Neural cell (in vitro differentiated cells): ENCODE results near the gene THBD. TPM values are rescaled to one million over a fixed set of nuclear protein-coding genes. Genes with fewer than 3 reads are reported as not detected.
A peak's percentile ranks its signal among the peaks of the same experiment; 100 is the strongest.

ENCODE experiments used
- H2AFZ ChIP-seq: fragments of 200-600, 300-800 bp; sonication (generic), shearing (Covaris generic); 2 replicates; pipeline ENCODE4 v1.6.0; 2014; ENCODE audit warnings: low read depth, mild to moderate bottlenecking, antibody characterized with exemption, low read length, moderate library complexity
- H3F3A ChIP-seq: fragments of 200-600 bp; shearing (Covaris generic); 2 replicates; pipeline ENCODE4 v1.6.1; 2016; ENCODE audit warnings: mild to moderate bottlenecking, moderate library complexity, mixed read lengths, antibody characterized with exemption, low read length; ENCODE audit not compliant: insufficient read depth, poor library complexity, severe bottlenecking
- H3K27ac ChIP-seq: fragments of 200-600, 300-800 bp; sonication (generic), shearing (Covaris generic); 2 replicates; pipeline ENCODE4 v1.5.1; 2014; ENCODE audit warnings: mild to moderate bottlenecking, low read length, moderate library complexity
- H3K27me3 ChIP-seq: fragments of 300-800, 200-600 bp; sonication (generic), shearing (Covaris generic); 2 replicates; pipeline ENCODE4 v1.6.0; 2014; ENCODE audit warnings: mild to moderate bottlenecking, low read depth, low read length, moderate library complexity; ENCODE audit not compliant: insufficient read depth
- H3K36me3 ChIP-seq: fragments of 300-800, 200-600 bp; sonication (generic), shearing (Covaris generic); 2 replicates; pipeline ENCODE4 v1.5.1; 2014; ENCODE audit warnings: mild to moderate bottlenecking, antibody characterized with exemption, low read length, moderate library complexity; ENCODE audit not compliant: insufficient read depth
- H3K4me2 ChIP-seq: fragments of 300-800, 200-600 bp; sonication (generic), shearing (Covaris generic); 2 replicates; pipeline ENCODE4 v1.6.0; 2014; ENCODE audit warnings: mild to moderate bottlenecking, low read length
- H3K4me3 ChIP-seq: fragments of 300-800, 200-600 bp; sonication (generic), shearing (Covaris generic); 2 replicates; pipeline ENCODE4 v1.5.1; 2014; ENCODE audit warnings: mild to moderate bottlenecking, low read length, moderate library complexity
- H3K79me2 ChIP-seq: fragments of 200-600 bp; shearing (Covaris generic); replicated peaks from 2 replicates; pipeline ENCODE4 v1.6.0; 2014; ENCODE audit warnings: mild to moderate bottlenecking, low read length, moderate library complexity; ENCODE audit not compliant: insufficient read depth
- H3K9ac ChIP-seq: fragments of 300-800, 200-600 bp; sonication (generic), shearing (Covaris generic); 2 replicates; pipeline ENCODE4 v1.6.1; 2016; ENCODE audit warnings: mild to moderate bottlenecking, low read length, mixed read lengths
- H3K9me2 ChIP-seq: fragments of 200-600 bp; shearing (Covaris generic); 2 replicates; pipeline ENCODE4 v1.6.1; 2016; ENCODE audit warnings: mild to moderate bottlenecking, low read length, mixed read lengths; ENCODE audit not compliant: insufficient read depth
- H3K9me3 ChIP-seq: fragments of 200-600, 300-800 bp; sonication (generic), shearing (Covaris generic); 2 replicates; pipeline ENCODE4 v1.6.1; 2016; ENCODE audit warnings: mild to moderate bottlenecking, mixed run types, low read length, moderate library complexity, mixed read lengths
- H4K20me1 ChIP-seq: fragments of 200-600 bp; shearing (Covaris generic); 2 replicates; pipeline ENCODE4 v1.6.1; 2016; ENCODE audit warnings: mild to moderate bottlenecking, mixed run types; ENCODE audit not compliant: insufficient read depth
- EP300 ChIP-seq: fragments of 450-650 bp; conservative IDR thresholded peaks from 2 replicates; pipeline ENCODE4 v1.6.1; 2014; ENCODE audit warnings: antibody characterized with exemption, mild to moderate bottlenecking, moderate library complexity; ENCODE audit not compliant: poor library complexity, severe bottlenecking
- EZH2 ChIP-seq: fragments of 200-600, 300-800 bp; shearing (Covaris generic), sonication (generic); IDR thresholded peaks from 2 replicates; pipeline ENCODE4 v1.6.1; 2014; ENCODE audit warnings: antibody characterized with exemption, low read length, borderline replicate concordance, mild to moderate bottlenecking; ENCODE audit not compliant: insufficient read depth, poor library complexity, severe bottlenecking
- MXI1 ChIP-seq: fragments of 450-650 bp; conservative IDR thresholded peaks from 2 replicates; pipeline ENCODE4 v1.6.1; 2014; ENCODE audit warnings: antibody characterized with exemption, mild to moderate bottlenecking; ENCODE audit not compliant: poor library complexity, severe bottlenecking
- RAD21 ChIP-seq: fragments of 450-650 bp; conservative IDR thresholded peaks from 2 replicates; pipeline ENCODE4 v1.6.1; 2014; ENCODE audit warnings: antibody characterized with exemption, mild to moderate bottlenecking, moderate library complexity
- SMC3 ChIP-seq: fragments of 450-650 bp; conservative IDR thresholded peaks from 2 replicates; pipeline ENCODE4 v1.6.1; 2014; ENCODE audit warnings: antibody characterized with exemption, mild to moderate bottlenecking, moderate library complexity; ENCODE audit not compliant: poor library complexity
- TAF1 ChIP-seq: IDR thresholded peaks from 2 replicates; pipeline ENCODE4 v1.6.1; 2012; ENCODE audit warnings: low read depth
- polyA plus RNA-seq: library from polyadenylated mRNA; depleted of rRNA; stranded (reverse); fragments of >200 nt; gene quantifications from 2 replicates; pipeline ENCODE4 v1.2.3, GENCODE V29; 2014
- TF ChIP-seq, protein P1 (sequence below): IDR thresholded peaks from 2 replicates; pipeline ENCODE4 v1.6.1; 2012; ENCODE audit warnings: borderline replicate concordance

Gene THBD
- polyA plus RNA-seq, 1 donor from 2014 or later = not detected

DNA sequence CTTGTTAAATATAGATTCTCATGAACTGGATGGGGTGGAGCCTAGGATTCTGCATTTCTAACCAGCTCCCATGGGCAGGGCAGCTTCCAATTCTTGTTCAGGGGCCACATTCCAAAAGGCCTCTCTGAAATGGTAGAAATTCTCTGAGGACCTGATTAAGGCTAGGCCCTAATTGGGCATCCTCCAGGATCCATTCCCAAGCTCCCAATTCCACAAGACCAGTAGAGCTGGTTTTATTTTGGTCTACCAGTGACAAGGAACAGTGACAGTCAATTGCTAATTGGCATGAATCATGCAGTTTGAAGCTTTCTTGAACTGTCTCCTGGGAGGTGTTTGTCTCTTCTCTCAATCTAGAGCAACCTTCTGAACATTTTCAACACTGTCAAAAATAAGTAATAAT is 3.0 kb downstream of the THBD start:
- H3K79me2 ChIP-seq = no peaks in the 10 kb centered on the region
- TF ChIP-seq EZH2 (no peak), EP300 (peak; percentile 34)
- peak overlapping the region; percentile 11 for H3K4me3 ChIP-seq
- H3K27me3 ChIP-seq = peaks cover 93% of the 10 kb centered on the region
- H3K9me2 ChIP-seq = no peaks in the 10 kb centered on the region
- H3K27ac ChIP-seq = no peak overlapping the region
- H3K9ac ChIP-seq = no peak overlapping the region
- H2AFZ ChIP-seq = no peak overlapping the region
- H3F3A ChIP-seq = no peaks in the 10 kb centered on the region
- no peaks in the 10 kb centered on the region for H4K20me1 ChIP-seq
- H3K9me3 ChIP-seq = no peaks in the 10 kb centered on the region
- H3K4me2 ChIP-seq = no peak overlapping the region
- H3K36me3 ChIP-seq = no peaks in the 10 kb centered on the region

DNA sequence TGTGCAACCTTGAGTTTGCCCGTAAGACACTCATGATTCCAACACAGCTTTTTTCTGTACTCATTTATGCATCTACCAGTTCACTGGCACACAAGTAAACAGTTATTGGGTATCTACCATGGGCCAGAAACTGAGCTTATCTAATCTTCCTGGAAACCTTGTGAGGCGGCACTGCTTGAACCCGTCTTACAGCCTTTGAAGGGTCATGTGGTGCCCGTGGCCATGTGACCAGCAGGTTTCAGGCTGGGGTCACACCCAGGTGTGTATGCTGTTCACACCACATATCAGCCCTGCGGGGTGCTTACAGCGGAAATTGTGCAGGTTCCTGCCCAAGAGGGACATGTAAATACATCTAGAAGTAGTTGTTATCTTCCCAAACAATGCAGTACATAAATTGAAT is 6.1 kb downstream of the THBD start:
- TF ChIP-seq SMC3 = no peak
- no peak for TF ChIP-seq RAD21
- no peak for TF ChIP-seq MXI1
- TF ChIP-seq, protein P1, sequence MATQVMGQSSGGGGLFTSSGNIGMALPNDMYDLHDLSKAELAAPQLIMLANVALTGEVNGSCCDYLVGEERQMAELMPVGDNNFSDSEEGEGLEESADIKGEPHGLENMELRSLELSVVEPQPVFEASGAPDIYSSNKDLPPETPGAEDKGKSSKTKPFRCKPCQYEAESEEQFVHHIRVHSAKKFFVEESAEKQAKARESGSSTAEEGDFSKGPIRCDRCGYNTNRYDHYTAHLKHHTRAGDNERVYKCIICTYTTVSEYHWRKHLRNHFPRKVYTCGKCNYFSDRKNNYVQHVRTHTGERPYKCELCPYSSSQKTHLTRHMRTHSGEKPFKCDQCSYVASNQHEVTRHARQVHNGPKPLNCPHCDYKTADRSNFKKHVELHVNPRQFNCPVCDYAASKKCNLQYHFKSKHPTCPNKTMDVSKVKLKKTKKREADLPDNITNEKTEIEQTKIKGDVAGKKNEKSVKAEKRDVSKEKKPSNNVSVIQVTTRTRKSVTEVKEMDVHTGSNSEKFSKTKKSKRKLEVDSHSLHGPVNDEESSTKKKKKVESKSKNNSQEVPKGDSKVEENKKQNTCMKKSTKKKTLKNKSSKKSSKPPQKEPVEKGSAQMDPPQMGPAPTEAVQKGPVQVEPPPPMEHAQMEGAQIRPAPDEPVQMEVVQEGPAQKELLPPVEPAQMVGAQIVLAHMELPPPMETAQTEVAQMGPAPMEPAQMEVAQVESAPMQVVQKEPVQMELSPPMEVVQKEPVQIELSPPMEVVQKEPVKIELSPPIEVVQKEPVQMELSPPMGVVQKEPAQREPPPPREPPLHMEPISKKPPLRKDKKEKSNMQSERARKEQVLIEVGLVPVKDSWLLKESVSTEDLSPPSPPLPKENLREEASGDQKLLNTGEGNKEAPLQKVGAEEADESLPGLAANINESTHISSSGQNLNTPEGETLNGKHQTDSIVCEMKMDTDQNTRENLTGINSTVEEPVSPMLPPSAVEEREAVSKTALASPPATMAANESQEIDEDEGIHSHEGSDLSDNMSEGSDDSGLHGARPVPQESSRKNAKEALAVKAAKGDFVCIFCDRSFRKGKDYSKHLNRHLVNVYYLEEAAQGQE = no peak
- Histone ChIP-seq H3K4me2 (no peak overlapping the region), H3F3A (no peaks in the 10 kb centered on the region), H3K9ac (no peak overlapping the region), H3K79me2 (no peaks in the 10 kb centered on the region), H3K9me2 (no peaks in the 10 kb centered on the region), H3K9me3 (no peaks in the 10 kb centered on the region), H3K27ac (no peak overlapping the region), H3K36me3 (no peaks in the 10 kb centered on the region), H3K4me3 (no peak overlapping the region), H3K27me3 (peaks cover 73% of the 10 kb centered on the region), H4K20me1 (no peaks in the 10 kb centered on the region), H2AFZ (no peak overlapping the region)

DNA sequence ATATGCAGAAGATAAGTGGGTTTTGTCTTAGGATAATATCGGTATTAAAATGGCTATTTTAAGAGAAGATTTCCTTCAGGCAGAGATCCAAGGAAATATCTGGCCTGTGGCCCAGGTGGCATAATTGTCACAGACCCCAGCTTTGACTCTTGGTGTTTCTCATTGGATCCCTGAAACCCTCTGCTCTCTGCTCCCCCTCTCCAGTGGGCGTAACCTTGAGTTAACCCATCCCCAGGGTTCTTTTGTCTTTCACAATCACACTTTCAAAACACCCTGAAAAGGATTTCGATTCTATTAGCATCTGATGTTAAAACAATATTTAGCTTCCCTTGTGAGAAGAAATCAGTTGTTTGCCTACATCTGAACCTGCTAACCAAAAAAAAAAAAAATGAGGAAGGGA is 7.2 kb downstream of the THBD start:
- Histone ChIP-seq H3K4me2 (no peak overlapping the region), H3K9me3 (no peaks in the 10 kb centered on the region), H4K20me1 (no peaks in the 10 kb centered on the region), H3K27me3 (peaks cover 73% of the 10 kb centered on the region), H2AFZ (no peak overlapping the region), H3K9me2 (no peaks in the 10 kb centered on the region), H3K27ac (no peak overlapping the region), H3K4me3 (no peak overlapping the region), H3K36me3 (no peaks in the 10 kb centered on the region), H3K9ac (no peak overlapping the region), H3K79me2 (no peaks in the 10 kb centered on the region), H3F3A (no peaks in the 10 kb centered on the region)
- TF ChIP-seq RAD21 = no peak
- TF ChIP-seq, protein P1 = no peak
- TF ChIP-seq MXI1 = no peak
- TF ChIP-seq TAF1 = no peak
